Brain pericyte (primary cell): ENCODE data around the gene IL1RAPL1.
"Not testable (repeated sequence)": the region's sequence is repeated elsewhere in the genome, so short reads cannot be mapped to it uniquely, and the experiment has no call there.

ENCODE experiments used
- DNase-seq: peaks from one replicate; pipeline ENCODE4 v3.0.0-alpha.2; 2012; ENCODE audit warnings: low read depth, low spot score

The IL1RAPL1 gene

GRCh38 chrX:28773807-28774206, 186.6 kb downstream of the IL1RAPL1 start:
- no peak for DNase-seq

- DNase-seq = no peak
Observed at GRCh38 chrX:28787206-28787605, 200.0 kb downstream of the IL1RAPL1 start.

- not testable (repeated sequence) for DNase-seq
Observed at GRCh38 chrX:28800671-28801070, 213.4 kb downstream of the IL1RAPL1 start.

GRCh38 chrX:28802625-28803024, 215.4 kb downstream of the IL1RAPL1 start:
- no peak for DNase-seq

GRCh38 chrX:28835991-28836390, 248.7 kb downstream of the IL1RAPL1 start:
- DNase-seq = no peak

- DNase-seq = no peak
Observed at GRCh38 chrX:28843817-28844216, 256.6 kb downstream of the IL1RAPL1 start.

- no peak for DNase-seq
Observed at GRCh38 chrX:28847423-28847822, 260.2 kb downstream of the IL1RAPL1 start.

GRCh38 chrX:28848707-28849106, 261.5 kb downstream of the IL1RAPL1 start:
- DNase-seq = no peak

- no peak for DNase-seq
Observed at GRCh38 chrX:28850955-28851354, 263.7 kb downstream of the IL1RAPL1 start.

- DNase-seq = no peak
Observed at GRCh38 chrX:28851871-28852270, 264.6 kb downstream of the IL1RAPL1 start.

- DNase-seq = no peak
Observed at GRCh38 chrX:28854637-28855036, 267.4 kb downstream of the IL1RAPL1 start.

- DNase-seq = no peak
Observed at GRCh38 chrX:28876408-28876807, 289.2 kb downstream of the IL1RAPL1 start.

GRCh38 chrX:28876901-28877300, 289.7 kb downstream of the IL1RAPL1 start:
- DNase-seq = no peak

GRCh38 chrX:28880136-28880535, 292.9 kb downstream of the IL1RAPL1 start:
- DNase-seq = no peak

GRCh38 chrX:28884823-28885222, 297.6 kb downstream of the IL1RAPL1 start:
- no peak for DNase-seq

- no peak for DNase-seq
Observed at GRCh38 chrX:28888416-28888815, 301.2 kb downstream of the IL1RAPL1 start.

- DNase-seq = no peak
Observed at GRCh38 chrX:28889591-28890090, 302.4 kb downstream of the IL1RAPL1 start.

GRCh38 chrX:28901637-28902036, 314.4 kb downstream of the IL1RAPL1 start:
- no peak for DNase-seq

- no peak for DNase-seq
Observed at GRCh38 chrX:28910487-28910886, 323.2 kb downstream of the IL1RAPL1 start.

GRCh38 chrX:28920153-28920943, 333.1 kb downstream of the IL1RAPL1 start:
- DNase-seq = no peak

GRCh38 chrX:28922106-28922505, 334.9 kb downstream of the IL1RAPL1 start:
- no peak for DNase-seq

GRCh38 chrX:28946846-28947245, 359.6 kb downstream of the IL1RAPL1 start:
- no peak for DNase-seq

GRCh38 chrX:28960063-28960462, 372.8 kb downstream of the IL1RAPL1 start:
- no peak for DNase-seq

GRCh38 chrX:28966331-28966730, 379.1 kb downstream of the IL1RAPL1 start:
- DNase-seq = no peak
